Hepatocyte (in vitro differentiated cells): ENCODE data around the gene COL4A1.

Experiments used
- CTCF ChIP-seq: fragments of 200-600 bp; sonication (generic); IDR thresholded peaks from 2 replicates; pipeline ENCODE4 v1.5.1; 2016; ENCODE audit warnings: antibody characterized with exemption, mild to moderate bottlenecking; ENCODE audit not compliant: poor library complexity
- EZH2 ChIP-seq: fragments of 200-600 bp; sonication (generic); IDR thresholded peaks from 2 replicates; pipeline ENCODE4 v1.6.1; 2016; ENCODE audit warnings: antibody characterized with exemption, mild to moderate bottlenecking, borderline replicate concordance
- EZH2phosphoT487 ChIP-seq: fragments of 200-600 bp; sonication (generic); IDR thresholded peaks from one replicate; pipeline ENCODE4 v1.6.1; 2018; ENCODE audit warnings: antibody characterized with exemption, mild to moderate bottlenecking, low read depth, moderate library complexity; ENCODE audit not compliant: unreplicated experiment, severe bottlenecking

GRCh38 chr13:110345701-110346100, 38.7 kb upstream of the COL4A1 start:
- TF ChIP-seq CTCF = no peak
- no peak for TF ChIP-seq EZH2phosphoT487
- TF ChIP-seq EZH2 = no peak
